Stimulated activated CD8-positive, alpha-beta memory T cell treated with anti-CD3 and anti-CD28 coated beads, Interleukin-15, amount 100 ng/mL, for 24 hours (primary cell): ENCODE results near the gene ZNF697.
A peak's percentile ranks its signal among the peaks of the same experiment; 100 is the strongest.
"Not testable (repeated sequence)": the region's sequence is repeated elsewhere in the genome, so short reads cannot be mapped to it uniquely, and the experiment has no call there.

Experiments
- DNase-seq: peaks from one replicate; pipeline ENCODE4 v3.0.0-alpha.2; 2020; ENCODE audit warnings: low read depth

The ZNF697 gene

GRCh38 chr1:119647734-119648619, at the start of gene ZNF697:
Gene ZNF697 (minus strand): TSS chr1:119648266. CDS start chr1:119626100, 22,166 bp downstream.
- peak; percentile 21 for DNase-seq

GRCh38 chr1:119697598-119697997, 49.5 kb upstream of the ZNF697 start:
- no peak for DNase-seq

DNA sequence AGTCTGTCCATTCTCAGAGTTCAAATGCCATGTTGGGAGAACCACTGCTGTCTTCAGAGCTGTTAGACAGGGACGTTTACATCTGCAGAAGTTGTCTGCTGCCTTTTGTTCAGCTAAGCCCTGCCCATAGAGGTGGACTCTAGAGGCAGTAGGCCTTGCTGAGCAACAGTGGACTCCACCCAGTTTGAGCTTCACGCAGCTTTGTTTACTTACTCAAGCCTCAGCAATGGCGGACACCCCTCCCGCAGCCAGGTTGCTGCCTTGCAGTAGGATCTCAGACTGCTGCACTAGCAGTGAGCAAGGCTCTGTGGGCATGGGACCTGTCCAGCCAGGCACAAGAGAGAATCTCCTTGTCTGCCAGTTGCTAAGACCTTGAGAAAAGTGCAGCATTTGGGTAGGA, 48.8 kb upstream of the ZNF697 start:
- DNase-seq, result not testable (repeated sequence)

DNA sequence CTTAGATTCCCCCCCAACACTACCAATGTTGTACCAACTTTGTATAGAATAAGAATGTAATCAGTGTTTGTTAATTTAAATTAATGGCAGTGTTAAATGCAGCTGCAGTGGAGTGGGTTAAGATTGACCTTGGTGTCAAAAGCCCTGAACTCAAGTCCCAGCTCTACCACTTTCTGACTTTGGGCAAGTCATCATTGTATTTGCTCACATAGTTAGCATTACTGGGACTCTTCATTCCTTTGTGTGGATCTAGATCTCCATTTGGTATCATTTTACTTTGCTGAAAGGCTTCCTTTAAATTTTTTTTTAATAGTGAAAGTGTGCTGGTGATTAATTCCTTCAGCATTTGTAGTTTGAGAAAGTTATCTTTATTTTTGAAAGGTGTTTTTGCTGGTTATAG, 41.4 kb upstream of the ZNF697 start:
- no peak for DNase-seq

DNA sequence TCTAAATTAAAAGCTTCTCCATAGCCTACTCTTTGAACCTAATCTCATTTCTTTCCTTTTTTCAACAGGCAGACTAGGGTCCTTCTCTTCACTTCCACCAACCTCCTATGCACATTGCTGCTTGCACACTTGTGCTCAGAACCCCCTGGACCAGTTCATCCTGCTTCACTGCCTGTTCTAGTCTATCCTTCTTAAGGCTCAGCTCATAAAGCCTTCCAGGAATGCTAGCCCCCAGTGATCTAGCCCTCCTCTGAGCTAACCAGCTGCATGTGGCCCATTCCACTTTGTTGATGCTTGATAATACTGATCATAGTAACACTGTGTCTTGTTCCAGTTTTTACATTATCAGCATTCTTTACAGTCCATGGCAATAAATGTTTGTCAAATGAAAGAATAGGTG, 40.7 kb upstream of the ZNF697 start:
- no peak for DNase-seq

DNA sequence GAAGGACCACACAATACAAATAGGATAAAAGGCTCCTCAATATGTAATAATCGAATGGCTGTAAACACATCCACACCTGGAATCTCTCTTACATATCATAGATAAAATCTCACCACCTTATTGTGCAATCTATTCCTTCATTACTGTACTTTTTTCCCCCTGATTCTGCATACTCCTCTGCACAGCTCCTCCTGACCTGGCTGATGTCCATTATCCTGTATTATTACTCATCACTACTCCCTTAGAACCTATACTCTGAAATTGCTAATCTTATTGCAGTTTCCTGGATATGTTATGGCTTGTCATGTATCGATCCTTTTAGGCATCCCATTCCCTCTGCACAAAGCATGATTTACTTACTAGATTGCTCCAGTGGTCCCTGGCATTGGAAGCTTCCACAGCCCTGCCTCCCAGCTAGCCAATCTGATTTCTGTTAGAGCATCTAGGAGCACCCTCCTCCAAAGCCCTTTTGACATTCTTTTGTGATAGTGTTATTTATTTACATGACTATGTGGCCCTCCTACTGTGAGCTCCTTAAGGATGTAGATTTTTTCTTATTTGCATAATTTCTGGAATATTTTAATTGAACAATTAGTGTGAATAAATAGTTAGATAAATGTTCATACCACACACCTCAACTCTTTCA, 39.5 kb upstream of the ZNF697 start:
- no peak for DNase-seq

DNA sequence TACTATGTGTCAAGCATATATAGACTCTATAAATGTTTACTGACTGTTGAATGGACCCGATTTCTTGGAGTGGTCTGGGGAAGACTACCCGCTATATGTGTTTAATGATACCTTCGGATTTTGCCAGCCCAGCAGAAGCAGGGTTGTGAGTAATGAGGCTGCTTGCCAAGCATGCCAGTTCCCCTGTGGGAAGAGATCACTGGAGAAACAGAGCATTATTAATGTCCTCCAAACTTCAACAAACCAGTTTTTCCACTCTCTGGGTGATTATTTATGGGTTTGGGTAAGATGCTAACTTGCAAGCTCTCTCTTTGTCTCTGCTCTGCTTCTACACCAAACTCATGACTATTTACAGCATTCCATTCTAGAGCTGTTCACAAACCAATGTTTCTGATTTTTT, 38.6 kb upstream of the ZNF697 start:
- DNase-seq, result no peak

DNA sequence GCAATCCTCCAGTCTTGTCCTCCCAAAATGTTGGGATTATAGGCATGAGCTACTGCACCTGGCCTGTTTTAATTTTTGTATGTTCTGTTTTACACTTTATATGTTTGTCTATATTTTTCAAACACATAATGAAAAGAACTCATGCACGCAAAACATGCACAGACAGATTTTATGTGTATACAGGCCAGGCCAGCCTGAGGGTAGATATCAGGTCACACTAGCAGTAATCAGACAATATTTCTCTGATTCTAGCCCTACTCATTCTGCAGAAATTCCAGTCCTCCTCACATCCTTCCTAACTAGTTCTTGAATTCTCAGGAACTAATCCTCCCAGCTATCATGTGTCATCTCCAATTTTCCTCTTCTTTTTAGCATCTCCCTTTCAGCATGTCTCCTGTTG, 35.8 kb upstream of the ZNF697 start:
- no peak for DNase-seq

GRCh38 chr1:119682141-119682540, 34.1 kb upstream of the ZNF697 start:
- DNase-seq, result no peak

DNA sequence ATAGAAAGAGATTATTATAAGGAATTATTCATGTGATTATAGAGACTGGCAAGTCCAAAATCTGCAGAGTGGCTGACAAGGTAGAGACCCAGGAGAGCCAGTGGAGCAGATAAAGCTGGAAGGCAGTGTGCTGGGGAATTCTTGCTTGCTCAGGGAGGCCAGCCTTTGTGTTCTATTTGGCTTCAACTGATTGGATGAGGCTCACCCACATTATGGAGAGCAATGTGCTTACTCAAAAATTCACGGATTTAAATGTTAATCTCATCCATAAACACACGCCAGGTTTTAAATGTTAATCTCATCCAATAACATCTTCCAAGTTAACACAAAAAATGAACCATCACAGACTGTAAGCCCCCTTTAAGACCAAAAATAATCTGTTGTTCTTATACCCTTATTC, 33.5 kb upstream of the ZNF697 start:
- DNase-seq, result no peak

GRCh38 chr1:119680723-119681122, 32.7 kb upstream of the ZNF697 start:
- DNase-seq, result no peak

- DNase-seq, result no peak
Observed at GRCh38 chr1:119680193-119680592, 32.1 kb upstream of the ZNF697 start.

- no peak for DNase-seq
Observed at GRCh38 chr1:119679223-119679622, 31.2 kb upstream of the ZNF697 start.

- no peak for DNase-seq
Observed at GRCh38 chr1:119676571-119677206, 28.6 kb upstream of the ZNF697 start.

DNA sequence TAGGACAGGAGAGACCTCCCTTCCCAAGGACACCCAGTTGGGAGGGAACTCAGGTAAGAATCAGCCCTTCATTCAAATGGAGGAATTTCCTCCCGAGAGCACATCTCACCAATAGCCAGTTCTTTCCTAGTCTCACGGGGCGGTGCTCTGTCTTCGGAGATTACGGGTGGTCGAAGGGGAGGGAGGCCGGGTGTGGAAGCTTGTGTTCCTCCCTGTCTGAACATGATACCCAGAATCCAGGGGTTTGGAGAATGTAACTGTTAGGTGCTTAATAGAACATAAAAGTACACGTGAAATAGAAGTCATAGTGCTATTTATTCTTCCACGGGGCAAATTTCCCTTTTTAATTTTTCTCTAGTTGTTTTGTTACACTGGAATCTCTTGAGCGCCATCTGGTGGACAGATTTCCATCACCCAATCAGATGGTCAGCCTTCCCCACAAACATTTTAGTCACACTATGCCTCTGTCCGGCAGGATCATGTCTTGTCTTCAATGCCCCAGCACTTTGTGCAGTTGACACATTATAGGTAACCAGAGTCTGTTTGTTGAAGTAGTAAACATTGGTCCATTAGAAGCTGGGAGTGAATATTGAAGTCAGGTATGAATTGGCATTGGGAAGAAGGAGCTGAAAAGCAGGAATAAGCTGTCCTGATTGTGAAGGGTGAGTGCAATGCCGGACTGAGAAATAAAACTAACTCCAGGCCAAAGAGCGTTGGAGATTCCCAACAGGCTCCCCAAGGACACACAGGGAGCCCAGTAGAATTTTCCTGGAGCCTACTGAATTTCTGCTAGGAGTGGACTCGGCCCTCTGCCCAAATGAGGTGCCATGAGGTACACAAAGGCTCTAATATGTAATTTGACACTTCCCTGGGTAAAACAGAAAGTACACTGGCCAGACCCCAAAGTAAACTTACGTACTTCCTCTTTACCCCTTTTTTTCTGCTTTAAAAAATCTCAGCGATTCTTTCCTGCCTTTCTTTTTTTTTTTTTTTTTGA, 27.6 kb upstream of the ZNF697 start:
- DNase-seq, result peak; percentile 26

DNA sequence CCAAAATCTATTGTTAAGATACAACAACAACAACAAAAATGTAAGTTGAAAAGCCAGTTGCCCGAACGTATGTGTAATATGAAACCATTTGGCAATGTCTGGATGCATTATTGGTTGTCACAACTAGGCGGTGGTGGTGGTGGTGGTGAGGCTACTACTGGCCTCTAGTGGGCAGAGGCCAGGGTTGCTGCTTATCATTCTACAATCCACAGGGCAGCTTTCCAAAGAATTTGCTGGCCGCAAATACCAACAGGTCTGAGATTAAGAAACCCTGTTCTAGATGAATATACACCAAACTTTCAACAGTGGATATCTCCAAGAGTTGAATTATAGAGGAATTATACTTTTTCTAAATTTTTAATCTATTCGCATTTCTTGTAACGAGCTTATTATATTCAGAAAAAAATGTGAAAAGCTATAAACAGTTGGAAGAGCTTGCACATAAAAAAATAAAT, 26.8 kb upstream of the ZNF697 start:
- no peak for DNase-seq

GRCh38 chr1:119674111-119674526, 26.1 kb upstream of the ZNF697 start:
- DNase-seq, result no peak

GRCh38 chr1:119673171-119673940, 25.3 kb upstream of the ZNF697 start:
- DNase-seq, result no peak

GRCh38 chr1:119670898-119671297, 22.8 kb upstream of the ZNF697 start:
- no peak for DNase-seq

DNA sequence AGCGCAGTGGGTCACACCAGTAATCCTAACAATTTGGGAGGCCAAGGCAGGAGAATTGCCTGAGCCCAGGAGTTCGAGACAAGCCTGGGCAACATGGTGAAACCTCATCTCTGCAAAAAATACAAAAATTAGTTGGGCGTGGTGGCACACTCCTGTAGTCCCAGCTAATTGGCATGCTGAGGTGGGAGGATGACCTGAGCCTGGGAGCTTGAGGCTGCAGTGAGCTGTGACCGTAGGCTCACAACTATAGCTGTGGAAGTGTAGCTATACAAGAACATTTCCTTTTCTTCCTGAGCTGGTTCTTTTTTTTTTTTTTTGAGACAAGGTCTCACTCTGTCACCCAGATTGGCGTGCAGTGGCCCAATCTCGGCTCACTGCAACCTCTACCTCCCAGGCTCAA, 19.1 kb upstream of the ZNF697 start:
- DNase-seq, result no peak

DNA sequence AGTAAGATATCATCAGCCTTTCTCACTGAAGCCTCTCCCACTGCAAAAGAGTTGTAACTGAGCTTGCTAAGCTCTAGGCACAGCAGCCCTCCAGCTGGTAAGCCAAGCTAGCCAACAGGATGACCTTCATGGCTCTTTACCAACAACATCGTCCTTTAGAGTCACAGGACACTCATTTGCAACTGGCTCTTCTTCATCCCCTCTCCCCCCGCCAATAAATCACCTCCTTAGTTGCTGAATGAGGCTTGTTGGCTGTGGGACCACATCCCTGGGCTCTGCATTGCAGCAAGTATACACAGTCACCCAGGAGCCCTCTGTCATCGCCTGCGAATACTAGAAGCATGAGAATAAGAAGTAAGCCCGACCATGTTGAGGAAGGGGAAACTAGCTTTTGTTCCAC, 16.0 kb upstream of the ZNF697 start:
- no peak for DNase-seq
